ENCODE data around the gene RNF138. TPM values are rescaled to one million over a fixed set of nuclear protein-coding genes. Genes with fewer than 3 reads are reported as not detected.

RNF138 gene
- total and polyA plus RNA-seq, 10 of the 15 experiments (the other 5 are each of a cell fraction or from before 2014, with no cell fraction given): 24.2 to 75.2 (median 40.1) TPM

GRCh38 chr18:32093102-32093511 is 1.4 kb downstream of the RNF138 start (continued):
- TF ChIP-seq MLLT1 (IDR thresholded peaks at IDR 0.05): no peak
- no peak for TF ChIP-seq EP300 (IDR thresholded peaks at IDR 0.05; ENCODE audit: borderline replicate concordance in 1 of 2, control insufficient read depth in 1 of 2, low read depth in 2 of 2, low read length in 2 of 2)
- TF ChIP-seq STAT1 (conservative IDR thresholded peaks at IDR 0.05): no peak
- TF ChIP-seq TBL1XR1 (IDR thresholded peaks at IDR 0.05; ENCODE audit: low read depth, low read length): no peak
- no peak for TF ChIP-seq E2F8 (IDR thresholded peaks at IDR 0.05; ENCODE audit: low read depth, partially characterized antibody)
- TF ChIP-seq ZNF207 (IDR thresholded peaks at IDR 0.05; ENCODE audit: borderline replicate concordance): 0 out of 2 replicates have a peak, but pooled peaks have one; percentile 1
- no peak for TF ChIP-seq ELK1 (IDR thresholded peaks at IDR 0.05; ENCODE audit: low read depth, low read length)
- TF ChIP-seq RUNX3 (IDR thresholded peaks at IDR 0.05; ENCODE audit: low read length): no peak
